ENCODE results near the gene SLC45A1.

Gene SLC45A1

GRCh38 chr1:8381618-8382017 is 63.7 kb downstream of the SLC45A1 start:
- Histone ChIP-seq H3K9me3 (ENCODE audit: control insufficient read depth, low read length) (no peaks in the 10 kb centered on the region), H3K36me3 (ENCODE audit: control insufficient read depth, insufficient read depth, low read length) (no peaks in the 10 kb centered on the region), H3K79me2 (peaks cover 23% of the 10 kb centered on the region), H3K27ac (no peak overlapping the region), H3K9ac (no peak overlapping the region), H3K4me2 (ENCODE audit: low read length) (no peak overlapping the region), H3K4me3 (ENCODE audit: low read depth, low read length) (no peak overlapping the region), H2AFZ (no peak overlapping the region), H3K27me3 (ENCODE audit: control insufficient read depth, insufficient read depth, low read length) (no peaks in the 10 kb centered on the region), H3K4me1 (peaks cover 3% of the 10 kb centered on the region)
- TF ChIP-seq CTCF (IDR thresholded peaks at IDR 0.05) = no peak

- no peak overlapping the region for H3K9ac ChIP-seq
- peaks cover 3% of the 10 kb centered on the region for H3K4me1 ChIP-seq
These were observed 64.2 kb downstream of the SLC45A1 start for GRCh38 chr1:8382051-8382505.

GRCh38 chr1:8382608-8383505 is 64.9 kb downstream of the SLC45A1 start:
- H3K27ac ChIP-seq = no peak overlapping the region
- H3K36me3 ChIP-seq (ENCODE audit: control insufficient read depth, insufficient read depth, low read length) = no peaks in the 10 kb centered on the region
- H3K4me3 ChIP-seq (ENCODE audit: low read depth, low read length) = no peak overlapping the region
- TF ChIP-seq CTCF (IDR thresholded peaks at IDR 0.05) = no peak
- peaks cover 3% of the 10 kb centered on the region for H3K4me1 ChIP-seq
- no peaks in the 10 kb centered on the region for H3K9me3 ChIP-seq (ENCODE audit: control insufficient read depth, low read length)
- H3K9ac ChIP-seq = no peak overlapping the region
- H3K79me2 ChIP-seq = peaks cover 23% of the 10 kb centered on the region
- H3K4me2 ChIP-seq (ENCODE audit: low read length) = no peak overlapping the region
- no peak overlapping the region for H2AFZ ChIP-seq
- no peaks in the 10 kb centered on the region for H3K27me3 ChIP-seq (ENCODE audit: control insufficient read depth, insufficient read depth, low read length)

More at GRCh38 chr1:8382051-8382505, 64.2 kb downstream of the SLC45A1 start:
- Histone ChIP-seq H3K9me3 (ENCODE audit: control insufficient read depth, low read length) (no peaks in the 10 kb centered on the region), H2AFZ (no peak overlapping the region), H3K4me3 (ENCODE audit: low read depth, low read length) (no peak overlapping the region), H3K27ac (no peak overlapping the region), H3K4me2 (ENCODE audit: low read length) (no peak overlapping the region), H3K27me3 (ENCODE audit: control insufficient read depth, insufficient read depth, low read length) (no peaks in the 10 kb centered on the region), H3K36me3 (ENCODE audit: control insufficient read depth, insufficient read depth, low read length) (no peaks in the 10 kb centered on the region), H3K79me2 (peaks cover 22% of the 10 kb centered on the region)
- no peak for TF ChIP-seq CTCF (IDR thresholded peaks at IDR 0.05)

GRCh38 chr1:8384088-8384487 is 66.2 kb downstream of the SLC45A1 start:
- Histone ChIP-seq H3K4me2 (ENCODE audit: low read length) (no peak overlapping the region), H3K36me3 (ENCODE audit: control insufficient read depth, insufficient read depth, low read length) (no peaks in the 10 kb centered on the region), H3K9ac (no peak overlapping the region), H3K27me3 (ENCODE audit: control insufficient read depth, insufficient read depth, low read length) (no peaks in the 10 kb centered on the region), H3K79me2 (peaks cover 29% of the 10 kb centered on the region), H2AFZ (no peak overlapping the region), H3K27ac (no peak overlapping the region), H3K9me3 (ENCODE audit: control insufficient read depth, low read length) (no peaks in the 10 kb centered on the region), H3K4me1 (peaks cover 3% of the 10 kb centered on the region), H3K4me3 (ENCODE audit: low read depth, low read length) (no peak overlapping the region)
- TF ChIP-seq CTCF (IDR thresholded peaks at IDR 0.05) = no peak
